Measurements from ENCODE around the gene BRIP1.
"Not testable (repeated sequence)": the region's sequence is repeated elsewhere in the genome, so short reads cannot be mapped to it uniquely, and the experiment has no call there.

BRIP1 gene

GRCh38 chr17:61695779-61696337, 167.5 kb downstream of the BRIP1 start:
- DNase-seq (ENCODE audit: low read depth) = no peak

- DNase-seq (ENCODE audit: low read depth) = no peak
Measured at GRCh38 chr17:61694095-61694494, 169.2 kb downstream of the BRIP1 start.

- DNase-seq (ENCODE audit: low read depth) = no peak
Measured at GRCh38 chr17:61689610-61690180, 173.6 kb downstream of the BRIP1 start.

- DNase-seq (ENCODE audit: low read depth) = no peak
Measured at GRCh38 chr17:61687769-61688168, 175.6 kb downstream of the BRIP1 start.

GRCh38 chr17:61686113-61686512, 177.2 kb downstream of the BRIP1 start:
- DNase-seq (ENCODE audit: low read depth) = no peak

GRCh38 chr17:61684818-61685217, 178.5 kb downstream of the BRIP1 start:
- DNase-seq (ENCODE audit: low read depth) = no peak

- DNase-seq (ENCODE audit: low read depth) = no peak
Measured at GRCh38 chr17:61684172-61684571, 179.2 kb downstream of the BRIP1 start.

- no peak for DNase-seq (ENCODE audit: low read depth)
Measured at GRCh38 chr17:61683466-61683865, 179.9 kb downstream of the BRIP1 start.

GRCh38 chr17:61680921-61681320, 182.4 kb downstream of the BRIP1 start:
- DNase-seq (ENCODE audit: low read depth) = no peak

GRCh38 chr17:61678339-61678738, 185.0 kb downstream of the BRIP1 start:
- DNase-seq (ENCODE audit: low read depth) = no peak

- DNase-seq (ENCODE audit: low read depth) = not testable (repeated sequence)
Measured at GRCh38 chr17:61677150-61677811, 186.0 kb downstream of the BRIP1 start.

GRCh38 chr17:61676522-61676921, 186.8 kb downstream of the BRIP1 start:
- not testable (repeated sequence) for DNase-seq (ENCODE audit: low read depth)

GRCh38 chr17:61674609-61675008, 188.7 kb downstream of the BRIP1 start:
- not testable (repeated sequence) for DNase-seq (ENCODE audit: low read depth)

- DNase-seq (ENCODE audit: low read depth) = not testable (repeated sequence)
Measured at GRCh38 chr17:61673019-61673897, 190.1 kb downstream of the BRIP1 start.

- DNase-seq (ENCODE audit: low read depth) = no peak
Measured at GRCh38 chr17:61672140-61672539, 191.2 kb downstream of the BRIP1 start.

- no peak for DNase-seq (ENCODE audit: low read depth)
Measured at GRCh38 chr17:61670691-61671090, 192.6 kb downstream of the BRIP1 start.

- no peak for DNase-seq (ENCODE audit: low read depth)
Measured at GRCh38 chr17:61669522-61669921, 193.8 kb downstream of the BRIP1 start.

- no peak for DNase-seq (ENCODE audit: low read depth)
Measured at GRCh38 chr17:61668486-61668885, 194.8 kb downstream of the BRIP1 start.

- not testable (repeated sequence) for DNase-seq (ENCODE audit: low read depth)
Measured at GRCh38 chr17:61666406-61667088, 196.8 kb downstream of the BRIP1 start.

GRCh38 chr17:61663310-61663709, 200.0 kb downstream of the BRIP1 start:
- no peak for DNase-seq (ENCODE audit: low read depth)

- DNase-seq (ENCODE audit: low read depth) = peak; percentile 9
Measured at GRCh38 chr17:61662741-61663140, 200.6 kb downstream of the BRIP1 start.

GRCh38 chr17:61662186-61662585, 201.1 kb downstream of the BRIP1 start:
- DNase-seq (ENCODE audit: low read depth) = no peak

Data from non-pigmented ciliary epithelial cell (primary cell).